Peyer's patch (tissue), 4 donors: ENCODE measurements around the gene PACSIN1.
A peak's percentile ranks its signal among the peaks of the same experiment; 100 is the strongest.

Experiments used
- POLR2A ChIP-seq, 2 donors: fragments of 450-650 bp; IDR thresholded peaks; one replicate each; pipeline ENCODE4 v1.5.1; 2017; ENCODE audit warnings: antibody characterized with exemption in 2 of 2, mild to moderate bottlenecking in 2 of 2, moderate library complexity in 2 of 2
- TF ChIP-seq, protein P1 (sequence below), 6 experiments: fragments of 450-650 bp in 4 of 6; fragments of 200-600 bp in 2 of 6; sonication (generic) in 1 of 6; IDR thresholded peaks; one replicate each; pipeline ENCODE4 v1.5.1; 2017 to 2019; ENCODE audit warnings: antibody characterized with exemption in 6 of 6, mild to moderate bottlenecking in 3 of 6, moderate library complexity in 1 of 6

DNA sequence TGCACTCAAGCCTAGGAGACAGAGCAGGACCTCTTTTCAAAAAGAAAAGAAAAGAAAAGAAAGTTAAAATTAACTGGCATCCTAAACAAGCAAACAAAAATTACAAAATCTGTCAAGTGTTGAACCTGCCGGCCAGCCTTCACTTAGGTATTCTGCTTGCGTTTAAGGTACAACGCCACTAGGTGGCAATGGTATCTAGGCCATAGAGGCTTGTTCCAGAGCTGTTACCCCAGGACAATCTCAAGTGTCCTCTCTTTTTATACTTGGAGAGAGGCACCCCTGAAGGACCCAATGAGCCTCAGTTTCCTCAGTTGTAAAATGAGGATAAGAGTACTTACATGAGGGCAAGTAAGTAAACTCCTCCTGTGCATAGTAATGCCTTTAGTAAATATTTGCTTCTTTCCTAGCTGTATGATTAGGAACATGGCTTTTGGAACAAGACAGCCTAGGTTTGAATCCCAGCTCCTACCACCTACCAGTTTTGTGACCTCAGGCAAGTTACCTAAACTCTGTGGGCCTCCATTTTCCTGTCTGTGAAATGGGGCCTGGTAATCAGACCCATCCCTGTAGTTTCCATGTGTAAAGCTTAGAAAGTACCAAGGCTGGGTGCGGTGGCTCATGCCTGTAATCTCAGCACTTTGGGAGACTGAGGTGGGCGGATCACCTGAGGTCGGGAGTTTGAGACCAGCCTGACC, 5.8 kb upstream of the PACSIN1 start:
- TF ChIP-seq, protein P1, sequence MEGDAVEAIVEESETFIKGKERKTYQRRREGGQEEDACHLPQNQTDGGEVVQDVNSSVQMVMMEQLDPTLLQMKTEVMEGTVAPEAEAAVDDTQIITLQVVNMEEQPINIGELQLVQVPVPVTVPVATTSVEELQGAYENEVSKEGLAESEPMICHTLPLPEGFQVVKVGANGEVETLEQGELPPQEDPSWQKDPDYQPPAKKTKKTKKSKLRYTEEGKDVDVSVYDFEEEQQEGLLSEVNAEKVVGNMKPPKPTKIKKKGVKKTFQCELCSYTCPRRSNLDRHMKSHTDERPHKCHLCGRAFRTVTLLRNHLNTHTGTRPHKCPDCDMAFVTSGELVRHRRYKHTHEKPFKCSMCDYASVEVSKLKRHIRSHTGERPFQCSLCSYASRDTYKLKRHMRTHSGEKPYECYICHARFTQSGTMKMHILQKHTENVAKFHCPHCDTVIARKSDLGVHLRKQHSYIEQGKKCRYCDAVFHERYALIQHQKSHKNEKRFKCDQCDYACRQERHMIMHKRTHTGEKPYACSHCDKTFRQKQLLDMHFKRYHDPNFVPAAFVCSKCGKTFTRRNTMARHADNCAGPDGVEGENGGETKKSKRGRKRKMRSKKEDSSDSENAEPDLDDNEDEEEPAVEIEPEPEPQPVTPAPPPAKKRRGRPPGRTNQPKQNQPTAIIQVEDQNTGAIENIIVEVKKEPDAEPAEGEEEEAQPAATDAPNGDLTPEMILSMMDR (IDR thresholded peaks at IDR 0.05) = peak; percentile 44 to 82 (median 70)
- TF ChIP-seq POLR2A (IDR thresholded peaks at IDR 0.05) = no peak
